WTC11 (cell line): ENCODE data around the gene PTPRG. TPM values are rescaled to one million over a fixed set of nuclear protein-coding genes. Genes with fewer than 3 reads are reported as not detected.

Experiments
- ATAC-seq: fragments of 200-7000 bp; cut with Tn5 transposase; 2 replicates; pipeline ENCODE4 v1.10.0; 2021; ENCODE audit warnings: mild to moderate bottlenecking, moderate library complexity
- CTCF ChIA-PET: fragments of 300-600 bp; sonication (Branson Sonifier 250); formaldehyde crosslinking; loops from one replicate; lab custom pipeline; 2021; ENCODE audit warnings: antibody characterized with exemption; lab: Charles Lee
- POLR2A ChIA-PET: fragments of 350-600 bp; sonication (Branson Sonifier 250); formaldehyde crosslinking; loops from one replicate; lab custom pipeline; 2021; ENCODE audit warnings: antibody characterized with exemption; lab: Charles Lee
- DNase-seq: peaks from one replicate; pipeline ENCODE4 v3.0.0; 2021; ENCODE audit warnings: low spot score
- H3K27ac Mint-ChIP-seq: 2 replicates; pipeline ENCODE4 v1.8.0; 2021; ENCODE audit warnings: mixed read lengths
- H3K27me3 Mint-ChIP-seq: 2 replicates; pipeline ENCODE4 v1.8.0; 2021; ENCODE audit warnings: low read depth, mild to moderate bottlenecking, moderate library complexity, mixed read lengths
- H3K36me3 Mint-ChIP-seq: 2 replicates; pipeline ENCODE4 v1.8.0; 2021; ENCODE audit warnings: mixed read lengths
- H3K4me1 Mint-ChIP-seq: 2 replicates; pipeline ENCODE4 v1.8.0; 2022; ENCODE audit warnings: mixed read lengths
- H3K4me3 Mint-ChIP-seq: 2 replicates; pipeline ENCODE4 v1.8.0; 2021; ENCODE audit warnings: mild to moderate bottlenecking, moderate library complexity, mixed read lengths
- H3K9me3 Mint-ChIP-seq: 2 replicates; pipeline ENCODE4 v1.8.0; 2021; ENCODE audit warnings: mixed read lengths
- ATF1 ChIP-seq: sonication (generic); formaldehyde crosslinking; IDR thresholded peaks from 2 replicates; pipeline ENCODE4 v1.8.1; 2023; ENCODE audit warnings: mild to moderate bottlenecking, moderate library complexity, missing genetic modification reagents
- ATF3 ChIP-seq: sonication (generic); formaldehyde crosslinking; conservative IDR thresholded peaks from 2 replicates; pipeline ENCODE4 v1.8.1; 2022; ENCODE audit warnings: mild to moderate bottlenecking, missing genetic modification reagents
- CDX4 ChIP-seq: fragments of 250-450 bp; sonication (Bioruptor Pico); IDR thresholded peaks from 2 replicates; pipeline ENCODE4 v1.9.0; 2021; ENCODE audit warnings: moderate library complexity, mild to moderate bottlenecking, inconsistent platforms, borderline replicate concordance
- ESRRA ChIP-seq: sonication (generic); formaldehyde crosslinking; IDR thresholded peaks from 2 replicates; pipeline ENCODE4 v1.8.1; 2022; ENCODE audit warnings: mild to moderate bottlenecking, missing genetic modification reagents, borderline replicate concordance
- FOXK1 ChIP-seq: sonication (generic); formaldehyde crosslinking; IDR thresholded peaks from 2 replicates; pipeline ENCODE4 v1.8.0; 2022; ENCODE audit warnings: mild to moderate bottlenecking, moderate library complexity, missing genetic modification reagents
- FOXP1 ChIP-seq: sonication (generic); formaldehyde crosslinking; IDR thresholded peaks from 2 replicates; pipeline ENCODE4 v1.8.0; 2022; ENCODE audit warnings: missing genetic modification reagents, mild to moderate bottlenecking, moderate library complexity, borderline replicate concordance
- GABPB1 ChIP-seq: sonication (generic); formaldehyde crosslinking; IDR thresholded peaks from 2 replicates; pipeline ENCODE4 v1.8.1; 2023; ENCODE audit warnings: mild to moderate bottlenecking, missing genetic modification reagents
- IRF1 ChIP-seq: sonication (generic); formaldehyde crosslinking; IDR thresholded peaks from 2 replicates; pipeline ENCODE4 v1.8.0; 2023; ENCODE audit warnings: missing genetic modification reagents
- IRF2 ChIP-seq: sonication (generic); formaldehyde crosslinking; IDR thresholded peaks from 2 replicates; pipeline ENCODE4 v1.8.0; 2022; ENCODE audit warnings: low read depth, missing genetic modification reagents, borderline replicate concordance
- MLX ChIP-seq: sonication (generic); formaldehyde crosslinking; IDR thresholded peaks from 2 replicates; pipeline ENCODE4 v1.8.1; 2023; ENCODE audit warnings: mild to moderate bottlenecking, missing genetic modification reagents, moderate library complexity
- PRRX2 ChIP-seq: fragments of 250-450 bp; sonication (Bioruptor Pico); IDR thresholded peaks from 2 replicates; pipeline ENCODE4 v1.8.0; 2021; ENCODE audit warnings: mild to moderate bottlenecking
- TCF7 ChIP-seq: sonication (generic); formaldehyde crosslinking; IDR thresholded peaks from 2 replicates; pipeline ENCODE4 v1.8.0; 2022; ENCODE audit warnings: mild to moderate bottlenecking, low read depth, missing genetic modification reagents, moderate library complexity
- TP53 ChIP-seq: sonication (generic); formaldehyde crosslinking; IDR thresholded peaks from 2 replicates; pipeline ENCODE4 v1.8.1; 2023; ENCODE audit warnings: mild to moderate bottlenecking, missing genetic modification reagents
- USF2 ChIP-seq: sonication (generic); formaldehyde crosslinking; IDR thresholded peaks from 2 replicates; pipeline ENCODE4 v1.8.1; 2023; ENCODE audit warnings: mild to moderate bottlenecking, missing genetic modification reagents, moderate library complexity
- ZNF138 ChIP-seq: sonication (generic); formaldehyde crosslinking; conservative IDR thresholded peaks from 2 replicates; pipeline ENCODE4 v1.8.1; 2022; ENCODE audit warnings: mild to moderate bottlenecking, moderate library complexity, missing genetic modification reagents
- ZNF263 ChIP-seq: sonication (generic); formaldehyde crosslinking; IDR thresholded peaks from 2 replicates; pipeline ENCODE4 v1.8.1; 2022; ENCODE audit warnings: low read depth, mild to moderate bottlenecking, moderate library complexity, missing genetic modification reagents
- total RNA-seq: library from RNA; stranded (reverse); gene quantifications from 3 replicates; pipeline ENCODE4 v1.2.3, GENCODE V29; 2021
- TF ChIP-seq, protein P1 (sequence below): fragments of 250-450 bp; sonication (Bioruptor Pico); conservative IDR thresholded peaks from 2 replicates; pipeline ENCODE4 v1.9.0; 2021; ENCODE audit warnings: mild to moderate bottlenecking
- TF ChIP-seq, protein P2 (sequence below): sonication (generic); formaldehyde crosslinking; conservative IDR thresholded peaks from 2 replicates; pipeline ENCODE4 v1.8.1; 2023; ENCODE audit warnings: mild to moderate bottlenecking, low read depth, missing genetic modification reagents, moderate library complexity
- TF ChIP-seq, protein P3 (sequence below): sonication (generic); formaldehyde crosslinking; IDR thresholded peaks from 2 replicates; pipeline ENCODE4 v1.8.1; 2023; ENCODE audit warnings: mild to moderate bottlenecking, moderate library complexity, missing genetic modification reagents

The PTPRG gene
- total RNA-seq, 1 experiment from 2014 or later = 106 TPM

GRCh38 chr3:61877359-61878138 is 316.2 kb downstream of the PTPRG start:
- ATAC-seq (peak; percentile 25; the same call in 1 of the 2 replicates), DNase-seq (no peak)
- Mint-ChIP-seq H3K9me3 (no peaks in the 10 kb centered on the region), H3K27ac (peak overlapping the region; percentile 28; the same call in 1 of the 2 replicates), H3K36me3 (no peaks in the 10 kb centered on the region), H3K4me3 (peak overlapping the region; percentile 23; the same call in 1 of the 2 replicates), H3K4me1 (peaks cover 94% of the 10 kb centered on the region), H3K27me3 (no peaks in the 10 kb centered on the region)
- ChIA-PET POLR2A (no interaction called here), CTCF (interaction anchor here (1.0 kb wide), 1 partner anchor 59 kb away, joined by 5 read pairs; no protein-coding TSS in a partner anchor)
- TF ChIP-seq, protein P1, sequence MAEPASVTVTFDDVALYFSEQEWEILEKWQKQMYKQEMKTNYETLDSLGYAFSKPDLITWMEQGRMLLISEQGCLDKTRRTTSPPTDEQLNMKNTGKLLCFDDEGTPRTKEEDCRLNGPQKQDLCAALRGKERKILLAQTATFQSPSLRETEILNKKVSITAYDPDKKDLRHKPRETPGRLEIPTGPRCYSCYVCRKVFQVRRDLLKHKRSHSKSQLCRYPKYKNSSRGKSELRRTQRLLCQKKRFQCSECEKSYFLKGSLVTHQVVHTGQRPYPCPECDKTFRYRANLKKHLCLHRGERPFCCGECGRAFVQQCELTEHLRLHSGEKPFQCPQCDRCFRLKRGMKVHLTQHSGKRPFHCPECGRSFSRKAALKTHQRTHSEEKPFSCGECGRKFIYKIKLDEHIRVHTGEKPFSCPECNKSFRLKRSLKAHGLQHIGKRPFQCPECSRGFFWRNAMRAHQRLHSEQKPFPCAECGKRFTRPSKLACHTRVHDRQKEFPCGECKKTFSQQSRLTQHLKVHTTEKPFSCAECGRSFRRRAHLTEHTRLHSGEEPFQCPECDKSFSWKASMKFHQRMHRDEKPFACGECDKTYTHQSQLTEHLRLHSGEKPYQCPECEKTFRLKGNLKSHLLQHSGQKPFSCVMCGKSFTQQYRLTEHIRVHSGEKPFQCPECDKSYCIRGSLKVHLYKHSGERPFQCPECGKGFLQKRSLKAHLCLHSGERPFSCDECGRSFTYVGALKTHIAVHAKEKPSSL (CRISPR knock-in tag) = no peak
- peak; percentile 81 for TF ChIP-seq GABPB1 (CRISPR knock-in tag)

- H3K4me1 Mint-ChIP-seq = peaks cover 92% of the 10 kb centered on the region
- H3K9me3 Mint-ChIP-seq = no peaks in the 10 kb centered on the region
- no peaks in the 10 kb centered on the region for H3K27me3 Mint-ChIP-seq
- H3K27ac Mint-ChIP-seq = no peak overlapping the region
- DNase-seq (no peak), ATAC-seq (no peak)
- CTCF ChIA-PET = interaction anchor here (0.7 to 3.4 kb wide), 2 partner anchors 18 to 54 kb away, joined by 3 to 12 read pairs; no protein-coding TSS in a partner anchor
- POLR2A ChIA-PET = no interaction called here
- H3K36me3 Mint-ChIP-seq = no peaks in the 10 kb centered on the region
- TF ChIP-seq, protein P2, sequence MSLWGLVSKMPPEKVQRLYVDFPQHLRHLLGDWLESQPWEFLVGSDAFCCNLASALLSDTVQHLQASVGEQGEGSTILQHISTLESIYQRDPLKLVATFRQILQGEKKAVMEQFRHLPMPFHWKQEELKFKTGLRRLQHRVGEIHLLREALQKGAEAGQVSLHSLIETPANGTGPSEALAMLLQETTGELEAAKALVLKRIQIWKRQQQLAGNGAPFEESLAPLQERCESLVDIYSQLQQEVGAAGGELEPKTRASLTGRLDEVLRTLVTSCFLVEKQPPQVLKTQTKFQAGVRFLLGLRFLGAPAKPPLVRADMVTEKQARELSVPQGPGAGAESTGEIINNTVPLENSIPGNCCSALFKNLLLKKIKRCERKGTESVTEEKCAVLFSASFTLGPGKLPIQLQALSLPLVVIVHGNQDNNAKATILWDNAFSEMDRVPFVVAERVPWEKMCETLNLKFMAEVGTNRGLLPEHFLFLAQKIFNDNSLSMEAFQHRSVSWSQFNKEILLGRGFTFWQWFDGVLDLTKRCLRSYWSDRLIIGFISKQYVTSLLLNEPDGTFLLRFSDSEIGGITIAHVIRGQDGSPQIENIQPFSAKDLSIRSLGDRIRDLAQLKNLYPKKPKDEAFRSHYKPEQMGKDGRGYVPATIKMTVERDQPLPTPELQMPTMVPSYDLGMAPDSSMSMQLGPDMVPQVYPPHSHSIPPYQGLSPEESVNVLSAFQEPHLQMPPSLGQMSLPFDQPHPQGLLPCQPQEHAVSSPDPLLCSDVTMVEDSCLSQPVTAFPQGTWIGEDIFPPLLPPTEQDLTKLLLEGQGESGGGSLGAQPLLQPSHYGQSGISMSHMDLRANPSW (CRISPR knock-in tag) = no peak
- no peak for TF ChIP-seq ATF3 (CRISPR knock-in tag)
- TF ChIP-seq USF2 (CRISPR knock-in tag) = no peak
- TF ChIP-seq, protein P3, sequence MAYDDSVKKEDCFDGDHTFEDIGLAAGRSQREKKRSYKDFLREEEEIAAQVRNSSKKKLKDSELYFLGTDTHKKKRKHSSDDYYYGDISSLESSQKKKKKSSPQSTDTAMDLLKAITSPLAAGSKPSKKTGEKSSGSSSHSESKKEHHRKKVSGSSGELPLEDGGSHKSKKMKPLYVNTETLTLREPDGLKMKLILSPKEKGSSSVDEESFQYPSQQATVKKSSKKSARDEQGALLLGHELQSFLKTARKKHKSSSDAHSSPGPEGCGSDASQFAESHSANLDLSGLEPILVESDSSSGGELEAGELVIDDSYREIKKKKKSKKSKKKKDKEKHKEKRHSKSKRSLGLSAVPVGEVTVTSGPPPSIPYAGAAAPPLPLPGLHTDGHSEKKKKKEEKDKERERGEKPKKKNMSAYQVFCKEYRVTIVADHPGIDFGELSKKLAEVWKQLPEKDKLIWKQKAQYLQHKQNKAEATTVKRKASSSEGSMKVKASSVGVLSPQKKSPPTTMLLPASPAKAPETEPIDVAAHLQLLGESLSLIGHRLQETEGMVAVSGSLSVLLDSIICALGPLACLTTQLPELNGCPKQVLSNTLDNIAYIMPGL (CRISPR knock-in tag) = no peak
- no peak for TF ChIP-seq ZNF138 (CRISPR knock-in tag)
- no peak for TF ChIP-seq IRF2 (CRISPR knock-in tag)
- no peak for TF ChIP-seq FOXP1 (CRISPR knock-in tag)
- TF ChIP-seq ATF1 (CRISPR knock-in tag) = no peak
- TF ChIP-seq ZNF263 (CRISPR knock-in tag) = no peak
- TF ChIP-seq TCF7 = no peak
- TF ChIP-seq IRF1 (CRISPR knock-in tag) = no peak
- no peak for TF ChIP-seq CDX4 (CRISPR knock-in tag)
- TF ChIP-seq PRRX2 = no peak
- no peak for TF ChIP-seq ESRRA (CRISPR knock-in tag)
- no peak for TF ChIP-seq TP53
- no peak for TF ChIP-seq MLX (CRISPR knock-in tag)
- no peak for TF ChIP-seq FOXK1
- H3K4me3 Mint-ChIP-seq = no peak overlapping the region
These were observed 320.9 kb downstream of the PTPRG start for GRCh38 chr3:61882253-61882652.
